Stimulated activated CD8-positive, alpha-beta memory T cell treated with anti-CD3 and anti-CD28 coated beads, Interleukin-12 subunit alpha, Interleukin-12 subunit beta, amount 100 ng/mL, for 24 hours (primary cell): ENCODE results near the gene PASK.

Experiments used
- DNase-seq: peaks from one replicate; pipeline ENCODE4 v3.0.0-alpha.2; 2020; ENCODE audit errors: extremely low read depth

Gene PASK

GRCh38 chr2:241148239-241148638, 1.0 kb downstream of the PASK start:
- no peak for DNase-seq

GRCh38 chr2:241147336-241147735, 1.9 kb downstream of the PASK start:
- DNase-seq, result no peak

GRCh38 chr2:241146286-241146685, 3.0 kb downstream of the PASK start:
- DNase-seq, result no peak

GRCh38 chr2:241142593-241142992, 6.7 kb downstream of the PASK start:
- no peak for DNase-seq

GRCh38 chr2:241142063-241142462, 7.2 kb downstream of the PASK start:
- DNase-seq, result no peak

GRCh38 chr2:241141214-241141770, 8.0 kb downstream of the PASK start:
- DNase-seq, result no peak

- no peak for DNase-seq
Observed at GRCh38 chr2:241140445-241140840, 8.8 kb downstream of the PASK start.

GRCh38 chr2:241139531-241140444, 9.5 kb downstream of the PASK start:
- DNase-seq, result no peak

- DNase-seq, result no peak
Observed at GRCh38 chr2:241138471-241138870, 10.8 kb downstream of the PASK start.

GRCh38 chr2:241137276-241138190, 11.7 kb downstream of the PASK start:
- DNase-seq, result no peak

GRCh38 chr2:241136661-241137260, 12.5 kb downstream of the PASK start:
- no peak for DNase-seq

GRCh38 chr2:241136191-241136590, 13.1 kb downstream of the PASK start:
- DNase-seq, result no peak

GRCh38 chr2:241135737-241136136, 13.5 kb downstream of the PASK start:
- no peak for DNase-seq

- DNase-seq, result no peak
Observed at GRCh38 chr2:241134711-241135110, 14.6 kb downstream of the PASK start.

GRCh38 chr2:241133436-241133820, 15.8 kb downstream of the PASK start:
- DNase-seq, result no peak

GRCh38 chr2:241132538-241133435, 16.5 kb downstream of the PASK start:
- DNase-seq, result no peak

- no peak for DNase-seq
Observed at GRCh38 chr2:241131531-241131930, 17.7 kb downstream of the PASK start.

GRCh38 chr2:241130316-241130715, 19.0 kb downstream of the PASK start:
- DNase-seq, result no peak

GRCh38 chr2:241129086-241129871, 20.0 kb downstream of the PASK start:
- DNase-seq, result no peak

- no peak for DNase-seq
Observed at GRCh38 chr2:241128266-241128665, 21.0 kb downstream of the PASK start.
